CD4-positive, alpha-beta T cell treated with Interleukin-17A for 4 hours (primary cell): ENCODE results near the gene CNGB1.
"Not testable (repeated sequence)": the region's sequence is repeated elsewhere in the genome, so short reads cannot be mapped to it uniquely, and the experiment has no call there.

ENCODE experiments used
- DNase-seq: peaks from one replicate; pipeline ENCODE4 v3.0.0-alpha.2; 2020; ENCODE audit warnings: mixed read lengths

Gene CNGB1

GRCh38 chr16:57950382-57950781 is 20.5 kb downstream of the CNGB1 start:
- DNase-seq: no peak

GRCh38 chr16:57949595-57950238 is 21.2 kb downstream of the CNGB1 start:
- DNase-seq: no peak

- no peak for DNase-seq
Measured at GRCh38 chr16:57949013-57949412, 21.9 kb downstream of the CNGB1 start.

GRCh38 chr16:57948027-57948426 is 22.9 kb downstream of the CNGB1 start:
- no peak for DNase-seq

- DNase-seq: no peak
Measured at GRCh38 chr16:57947261-57947660, 23.7 kb downstream of the CNGB1 start.

GRCh38 chr16:57946181-57946801 is 24.6 kb downstream of the CNGB1 start:
- no peak for DNase-seq

- no peak for DNase-seq
Measured at GRCh38 chr16:57945740-57946138, 25.2 kb downstream of the CNGB1 start.

- DNase-seq: no peak
Measured at GRCh38 chr16:57944970-57945739, 25.8 kb downstream of the CNGB1 start.

GRCh38 chr16:57943381-57943780 is 27.5 kb downstream of the CNGB1 start:
- DNase-seq: not testable (repeated sequence)

- DNase-seq: not testable (repeated sequence)
Measured at GRCh38 chr16:57941901-57942300, 29.0 kb downstream of the CNGB1 start.

GRCh38 chr16:57941016-57941664 is 29.8 kb downstream of the CNGB1 start:
- DNase-seq: no peak

GRCh38 chr16:57940382-57940966 is 30.5 kb downstream of the CNGB1 start:
- DNase-seq: no peak

GRCh38 chr16:57939872-57940224 is 31.1 kb downstream of the CNGB1 start:
- no peak for DNase-seq

- DNase-seq: no peak
Measured at GRCh38 chr16:57938936-57939871, 31.7 kb downstream of the CNGB1 start.

- no peak for DNase-seq
Measured at GRCh38 chr16:57938484-57938883, 32.4 kb downstream of the CNGB1 start.

GRCh38 chr16:57937861-57938260 is 33.1 kb downstream of the CNGB1 start:
- no peak for DNase-seq

GRCh38 chr16:57935904-57936303 is 35.0 kb downstream of the CNGB1 start:
- no peak for DNase-seq

- no peak for DNase-seq
Measured at GRCh38 chr16:57930533-57930932, 40.4 kb downstream of the CNGB1 start.

- no peak for DNase-seq
Measured at GRCh38 chr16:57929250-57929649, 41.7 kb downstream of the CNGB1 start.

- DNase-seq: no peak
Measured at GRCh38 chr16:57926041-57926440, 44.9 kb downstream of the CNGB1 start.

- no peak for DNase-seq
Measured at GRCh38 chr16:57925310-57925709, 45.6 kb downstream of the CNGB1 start.

- no peak for DNase-seq
Measured at GRCh38 chr16:57924514-57924913, 46.4 kb downstream of the CNGB1 start.
